ENCODE data around the gene PPM1L. TPM values are rescaled to one million over a fixed set of nuclear protein-coding genes. Genes with fewer than 3 reads are reported as not detected.

Gene PPM1L
- total RNA-seq, 2 donors from 2014 or later: 30.2 to 39.0 TPM

DNA sequence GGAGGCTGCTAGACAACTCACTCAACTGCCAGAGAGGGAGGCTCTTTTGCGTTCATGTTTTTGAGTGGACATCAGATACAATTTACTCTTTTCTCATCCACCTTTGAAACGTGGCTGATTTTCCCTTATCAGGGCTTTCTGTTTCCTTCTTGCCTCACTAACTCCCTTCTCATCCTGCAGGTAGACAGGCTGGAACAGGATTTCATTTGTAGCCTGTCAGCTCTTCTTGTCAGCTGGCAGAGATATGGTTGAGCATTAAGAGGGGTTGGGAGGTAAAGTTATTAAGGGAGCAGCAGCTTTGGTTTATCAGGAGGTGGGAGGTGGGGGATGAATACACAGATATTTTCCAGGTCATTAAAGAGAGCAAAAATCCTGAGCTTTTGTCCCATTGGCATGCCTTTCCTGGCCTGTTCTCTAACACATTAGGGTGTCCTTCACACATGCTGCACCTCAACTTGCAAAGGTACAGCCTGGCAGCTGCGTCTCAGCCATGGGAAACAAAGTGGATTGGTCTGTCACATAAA, 73.5 kb downstream of the PPM1L start:
- intact Hi-C loops (cut with DNase I): no loop called here
- no peak for ATAC-seq
- no peak for DNase-seq

DNA sequence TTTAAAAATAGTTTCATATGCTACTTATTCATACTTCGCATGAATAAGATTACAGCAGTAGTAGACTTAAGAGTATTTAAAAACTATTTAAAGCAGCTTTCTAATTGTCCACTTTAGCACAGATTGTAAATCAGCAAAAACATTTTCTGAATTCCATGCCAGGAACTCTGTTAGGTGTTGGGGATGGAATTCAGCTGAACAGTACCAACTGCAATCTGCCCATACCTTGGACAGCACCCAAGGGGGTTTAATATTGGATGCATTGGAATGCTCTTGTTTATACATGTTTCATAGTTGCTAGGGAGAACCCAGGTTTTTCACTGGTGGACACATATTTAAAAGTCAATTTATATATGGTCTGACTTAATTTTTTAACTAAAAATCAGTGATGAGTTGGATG, 74.8 kb downstream of the PPM1L start:
- DNase-seq (no peak), ATAC-seq (no peak)
- intact Hi-C loops (cut with DNase I): no loop called here

DNA sequence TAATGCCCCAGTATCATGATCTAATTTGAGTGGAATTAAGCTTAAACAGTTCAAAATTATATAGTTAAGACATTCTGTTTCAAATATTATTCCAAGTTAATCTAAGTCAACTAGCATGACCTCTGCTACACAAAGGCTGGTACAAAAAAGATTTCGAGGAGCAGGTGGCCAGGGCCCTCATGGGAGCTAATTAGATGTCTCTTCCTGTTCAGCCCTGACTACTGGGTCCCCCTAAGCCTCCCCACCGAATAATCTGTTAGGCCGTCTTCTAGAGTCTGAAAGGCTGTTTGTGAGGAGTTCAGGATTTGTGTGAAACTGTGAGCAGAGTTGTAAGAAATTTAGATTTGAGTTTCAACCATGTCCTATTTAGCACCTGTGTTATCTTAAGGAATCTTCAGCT, 75.4 kb downstream of the PPM1L start:
- DNase-seq: no peak
- no peak for ATAC-seq
- intact Hi-C loops (cut with DNase I): no loop called here

DNA sequence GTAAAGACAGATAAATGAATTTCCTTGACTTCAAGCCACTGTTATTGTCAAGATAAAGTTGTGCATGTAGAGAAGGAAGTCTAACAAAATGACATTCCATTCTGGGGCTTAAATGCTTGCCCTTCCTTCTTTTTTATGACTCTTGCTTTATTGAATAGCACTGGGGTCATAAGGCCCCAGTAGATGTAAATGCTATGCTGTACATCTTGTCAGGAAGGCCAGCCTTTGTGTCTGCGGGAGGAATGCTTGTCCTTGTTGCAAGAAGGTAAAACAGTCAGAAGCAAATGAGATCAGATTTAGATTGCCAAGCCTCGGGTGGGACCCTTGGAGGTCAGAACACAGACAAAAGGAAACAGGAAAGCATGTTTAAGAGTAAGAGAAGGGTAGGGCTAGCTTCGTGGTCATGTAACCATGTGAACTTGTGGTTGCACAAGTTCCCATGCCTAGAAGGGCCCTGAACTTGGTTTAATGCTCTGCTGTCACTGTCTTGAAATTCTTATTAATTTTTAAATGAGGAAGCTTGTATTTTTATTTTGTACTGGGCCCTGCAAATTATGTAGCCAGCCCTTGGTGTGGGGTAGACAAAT, 81.5 kb downstream of the PPM1L start:
- no peak for DNase-seq
- intact Hi-C loops (cut with DNase I): no loop called here
- ATAC-seq: no peak

DNA sequence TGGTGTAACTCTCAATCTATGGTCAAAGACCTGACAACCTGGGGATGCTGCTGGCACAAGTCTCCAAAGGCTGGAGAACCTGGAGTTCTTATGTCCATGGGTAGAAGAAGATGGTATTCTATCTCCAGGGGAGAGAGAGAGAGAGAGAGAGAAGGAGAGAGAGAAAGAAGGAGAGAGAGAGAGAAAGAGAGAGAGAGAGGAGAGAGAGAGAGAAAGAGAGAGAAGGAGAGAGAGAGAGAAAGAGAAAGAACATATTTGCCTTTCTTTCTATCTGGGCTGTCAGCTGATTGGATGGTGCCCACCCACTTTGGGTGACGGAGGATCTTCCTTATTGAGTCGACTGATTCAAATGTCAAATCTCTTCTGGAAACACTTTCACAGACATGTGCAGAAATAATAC, 84.6 kb downstream of the PPM1L start:
- intact Hi-C loops (cut with DNase I): no loop called here
- DNase-seq (no peak), ATAC-seq (no peak)

DNA sequence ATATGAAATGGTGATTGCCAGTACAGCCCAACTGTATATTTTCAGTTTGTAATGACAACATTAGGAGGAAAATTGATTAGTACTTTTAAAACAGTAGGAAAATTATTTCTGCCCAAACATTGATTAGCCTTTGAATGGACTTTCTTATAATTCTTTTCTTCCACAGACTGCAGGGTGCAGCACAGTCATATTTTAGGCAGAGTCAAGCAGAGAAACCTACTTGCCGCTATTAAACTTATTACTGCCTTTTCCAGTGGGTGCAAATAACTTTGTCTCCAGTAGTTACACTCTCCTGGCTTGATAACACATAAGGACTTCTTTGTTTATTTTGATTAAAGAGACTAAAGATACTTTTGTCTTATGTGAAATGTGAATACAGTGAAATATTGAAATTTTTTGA, 85.4 kb downstream of the PPM1L start:
- intact Hi-C loops (cut with DNase I): no loop called here
- ATAC-seq: no peak
- no peak for DNase-seq

DNA sequence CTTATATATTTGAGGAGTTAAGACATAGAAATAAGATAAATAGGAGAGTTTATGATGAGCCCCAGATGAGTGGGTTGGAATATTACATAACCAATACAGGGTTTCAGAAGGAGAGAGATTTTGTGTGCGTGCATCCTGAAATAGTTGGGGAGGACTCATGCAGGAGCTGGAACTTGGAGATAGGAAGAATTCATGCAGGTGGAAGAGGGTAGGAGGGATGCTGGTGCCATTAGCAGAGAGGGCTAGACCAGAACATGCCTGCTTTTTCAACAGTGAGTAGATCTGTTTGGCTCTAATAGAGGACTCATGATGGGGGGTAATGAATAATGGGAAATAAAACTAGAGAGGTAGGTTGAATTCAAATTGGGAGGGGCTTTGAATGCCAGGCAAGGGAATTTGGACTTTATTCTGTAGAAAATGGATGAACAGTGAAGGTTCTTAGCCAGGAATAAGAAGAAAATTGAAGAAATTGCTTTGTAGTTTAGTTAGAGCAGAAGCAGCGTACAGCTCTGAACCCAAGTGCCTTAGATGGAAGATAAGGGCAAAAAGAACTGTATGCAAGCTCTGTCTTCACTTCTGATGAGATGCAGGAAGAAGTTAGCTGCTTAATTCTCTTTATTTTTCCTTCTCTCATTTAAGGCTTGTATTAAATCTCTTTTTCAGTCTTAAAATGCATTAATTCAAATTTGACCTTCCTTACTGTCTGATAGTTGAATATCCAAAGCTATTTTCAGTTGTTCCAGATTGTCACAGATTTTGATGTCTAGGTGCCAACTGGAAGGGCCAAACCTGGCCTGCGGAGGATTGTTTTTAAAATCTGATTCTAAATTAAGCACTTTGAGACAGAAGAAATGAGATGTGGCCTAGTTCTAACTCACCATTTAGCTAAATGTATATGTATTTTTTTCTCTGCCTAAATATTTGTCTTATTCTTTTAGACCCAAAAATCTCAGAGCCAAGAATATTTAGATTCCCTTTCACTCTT, 86.3 kb downstream of the PPM1L start:
- DNase-seq (no peak), ATAC-seq (no peak)
- intact Hi-C loops (cut with DNase I): no loop called here

DNA sequence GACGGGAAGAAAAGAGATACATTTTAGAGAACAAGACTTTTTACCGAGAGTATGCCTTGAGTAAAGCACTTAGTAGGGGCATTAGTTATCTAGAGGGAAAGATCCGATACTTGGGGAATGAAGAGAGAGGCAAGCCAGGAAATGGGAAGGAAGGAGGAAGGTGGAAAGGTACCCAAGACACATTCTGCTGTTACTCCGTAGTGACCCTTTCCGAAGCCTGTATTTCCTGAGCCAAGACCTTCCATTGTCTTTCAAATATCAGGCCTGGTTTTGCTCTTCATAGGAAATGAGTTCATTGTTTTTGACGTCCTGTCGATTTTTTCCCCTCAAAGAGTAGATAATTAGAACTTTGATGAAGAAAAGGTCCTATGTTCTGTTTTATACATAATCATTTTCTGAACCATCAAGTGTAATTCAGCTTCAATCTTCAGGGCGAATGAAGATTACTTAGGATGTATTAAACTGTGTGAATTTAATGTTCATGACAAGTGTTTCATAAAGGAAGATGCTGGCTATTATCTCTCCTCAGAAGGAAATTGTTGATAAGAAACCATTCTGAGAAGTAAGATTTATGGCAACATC, 95.7 kb downstream of the PPM1L start:
- intact Hi-C loops (cut with DNase I): no loop called here
- DNase-seq: no peak
- ATAC-seq: no peak

DNA sequence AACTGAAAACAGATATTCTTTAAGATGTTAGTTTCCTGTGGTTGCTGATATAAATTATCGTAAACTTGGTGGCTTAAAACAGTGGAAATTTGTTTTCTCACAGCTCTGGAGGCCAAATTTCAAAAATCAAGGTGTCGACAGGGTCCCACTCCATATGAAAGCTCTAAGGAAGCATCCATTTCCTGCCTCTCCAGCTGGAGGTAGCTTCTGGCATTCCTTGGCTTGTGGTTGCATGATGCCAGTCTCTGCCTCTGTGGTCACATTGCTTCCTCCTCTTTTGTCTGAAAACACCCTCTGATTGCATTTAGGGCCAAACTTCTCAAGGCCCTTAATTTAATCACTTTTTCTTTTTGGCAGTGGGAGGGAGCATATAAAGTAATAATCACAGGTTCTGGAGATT, 96.8 kb downstream of the PPM1L start:
- intact Hi-C loops (cut with DNase I): no loop called here
- ATAC-seq (no peak), DNase-seq (no peak)

DNA sequence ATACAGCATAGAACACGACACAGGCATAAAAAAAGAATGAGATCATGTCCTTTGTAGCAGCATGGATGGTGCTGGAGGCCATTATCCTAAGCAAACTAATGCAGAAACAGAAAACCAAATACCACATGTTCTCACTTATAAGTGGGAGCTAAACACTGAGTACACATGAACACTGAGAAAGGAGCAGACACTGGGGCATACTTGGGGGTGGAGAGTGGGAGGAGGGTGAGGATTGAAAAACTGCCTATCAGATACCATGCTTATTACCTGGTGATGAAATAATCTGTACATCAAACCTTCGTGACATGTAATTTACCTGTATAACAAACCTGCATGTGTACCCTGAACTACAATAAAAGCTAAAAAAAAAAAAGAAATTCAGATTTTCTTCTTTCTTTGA, 100.4 kb downstream of the PPM1L start:
- DNase-seq (no peak), ATAC-seq (no peak)
- intact Hi-C loops (cut with DNase I): no loop called here

DNA sequence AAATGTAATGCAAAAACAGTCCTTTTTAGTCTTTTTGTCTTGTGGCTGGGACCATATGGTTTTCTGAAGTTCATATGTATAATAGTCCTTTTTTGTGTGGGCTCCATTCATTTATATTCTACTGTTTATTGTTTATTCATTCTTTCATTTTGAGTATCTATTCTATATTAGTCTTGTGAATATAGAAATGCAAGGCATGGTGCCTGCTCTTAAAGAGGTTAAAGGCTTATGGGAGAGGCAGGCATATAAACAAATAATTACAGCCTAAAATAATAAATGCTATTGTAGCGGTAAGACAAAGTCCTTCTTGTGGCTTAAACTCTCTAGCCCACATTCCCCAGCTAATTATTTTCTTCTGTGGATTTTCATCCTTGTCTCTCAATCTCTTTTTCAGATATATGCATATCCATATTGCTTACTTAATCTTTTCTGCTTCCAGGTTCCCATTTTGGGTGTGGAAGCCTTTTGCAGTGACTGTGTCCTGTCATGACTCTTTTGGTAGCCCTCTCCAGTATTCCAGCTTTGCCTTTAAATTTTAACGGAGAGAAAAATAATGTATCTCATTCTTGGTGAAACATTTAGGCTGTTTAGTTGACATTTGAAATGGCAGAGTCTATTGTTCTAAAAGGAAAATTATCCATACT, 101.6 kb downstream of the PPM1L start:
- DNase-seq (no peak), ATAC-seq (no peak)
- intact Hi-C loops (cut with DNase I): no loop called here

DNA sequence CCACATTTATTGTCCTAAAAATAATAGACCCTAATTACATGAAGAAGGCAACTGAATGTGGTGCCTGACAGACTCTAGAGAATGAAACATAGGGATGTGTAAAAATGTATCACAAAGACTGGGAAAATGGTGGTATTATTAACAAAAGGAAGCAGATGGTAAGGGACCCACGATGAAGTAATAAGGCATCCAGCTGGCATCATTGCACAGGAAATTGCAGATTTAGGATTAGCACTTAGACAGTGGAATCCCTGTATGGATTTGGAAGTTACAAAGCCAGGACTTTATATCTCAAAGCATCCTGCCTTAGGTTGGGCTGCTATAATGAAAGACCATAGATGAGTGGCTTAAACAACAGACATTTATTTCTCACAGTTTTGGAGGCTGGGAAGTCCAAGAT, 104.3 kb downstream of the PPM1L start:
- DNase-seq (no peak), ATAC-seq (no peak)
- intact Hi-C loops (cut with DNase I): no loop called here

DNA sequence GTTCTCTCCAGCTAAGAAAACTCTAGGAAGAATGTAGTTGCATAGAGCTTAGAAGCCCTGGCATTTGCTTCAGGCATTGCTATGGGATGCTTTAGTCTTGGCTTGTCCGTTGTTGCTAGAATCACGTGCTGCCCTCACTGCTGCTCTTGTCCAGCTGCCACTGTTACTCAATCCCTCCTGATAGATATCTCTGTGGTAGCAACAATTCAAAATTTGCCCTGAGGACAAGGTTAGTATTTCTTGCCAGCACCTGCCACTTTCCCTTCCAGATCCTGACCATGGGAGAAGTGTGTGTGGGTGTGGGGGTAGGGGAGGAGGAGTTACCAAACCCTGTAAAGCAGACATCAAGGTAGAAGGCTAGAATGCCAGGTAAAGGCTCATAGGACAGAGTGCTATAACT, 113.8 kb downstream of the PPM1L start:
- ATAC-seq: peak; percentile 78 to 84
- peak; percentile 20 for DNase-seq
- intact Hi-C loops (cut with DNase I): loop anchor here in 1 of 2 donors (5.0 kb wide), 2 partner anchors 63 to 113 kb away; partner anchors contain the start of gene PPM1L

DNA sequence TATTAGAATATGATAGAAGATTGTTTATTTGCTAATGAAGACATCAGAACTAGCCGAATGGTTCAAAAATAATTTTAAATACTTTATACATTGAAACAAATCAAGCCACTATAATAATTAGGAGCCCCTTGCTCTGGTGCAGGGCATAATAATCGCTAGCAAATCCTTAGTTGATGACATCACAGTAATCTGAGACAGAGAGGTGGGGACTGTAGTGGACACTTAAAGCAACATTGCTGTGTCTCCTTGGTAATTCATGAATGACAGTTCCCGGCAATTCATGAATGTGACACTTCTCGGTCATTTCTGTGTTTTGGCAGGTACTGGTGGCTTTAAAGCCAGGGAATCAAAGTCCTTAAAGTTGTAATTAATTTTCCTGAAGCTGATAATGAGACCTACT, 114.3 kb downstream of the PPM1L start:
- ATAC-seq (peak; percentile 81 to 91), DNase-seq (no peak)
- intact Hi-C loops (cut with DNase I): loop anchor here in 1 of 2 donors (5.0 kb wide), 2 partner anchors 63 to 113 kb away; partner anchors contain the start of gene PPM1L

DNA sequence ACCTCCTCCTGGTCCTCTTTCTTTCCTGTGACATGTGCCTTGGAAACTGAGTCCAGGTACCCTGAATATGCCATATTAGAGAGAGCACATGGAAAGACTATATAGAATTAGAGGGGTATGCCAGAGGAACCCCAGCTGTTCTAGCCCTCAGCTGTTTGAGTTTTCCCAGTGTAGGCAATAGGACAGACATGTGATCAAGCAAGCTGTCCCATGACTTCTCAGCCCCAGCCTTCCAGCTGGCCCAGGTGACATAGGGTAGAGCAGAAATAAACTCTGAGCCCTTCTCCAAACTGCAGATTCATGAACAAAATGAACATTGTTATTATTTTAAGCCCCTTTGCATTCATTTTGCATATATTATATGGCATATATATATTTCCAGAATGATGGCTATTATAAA, 118.7 kb downstream of the PPM1L start:
- no peak for ATAC-seq
- intact Hi-C loops (cut with DNase I): loop anchor here in 1 of 2 donors (5.0 kb wide), 2 partner anchors 67 to 117 kb away; partner anchors contain the start of gene PPM1L

DNA sequence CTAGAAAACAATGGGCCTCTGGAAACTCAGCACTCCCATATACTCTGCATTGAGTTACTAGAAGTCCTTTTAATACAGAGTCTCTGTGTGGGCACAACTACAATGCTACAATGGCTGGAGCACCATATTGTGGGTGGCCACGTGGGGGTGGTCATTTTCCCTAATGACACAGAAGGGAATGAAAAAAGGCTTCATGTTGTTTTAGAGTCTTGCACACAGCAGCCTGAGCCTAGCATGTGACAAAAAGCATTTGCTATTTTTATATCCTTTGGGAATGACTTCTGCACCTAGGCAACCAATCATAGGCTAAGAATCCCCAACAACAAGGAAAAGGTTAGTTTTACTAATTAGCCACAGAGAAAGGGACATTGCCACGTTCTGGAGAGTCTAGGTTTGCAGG, 120.6 kb downstream of the PPM1L start:
- ATAC-seq: no peak
- intact Hi-C loops (cut with DNase I): no loop called here

More for the DNA sequence above, 118.7 kb downstream of the PPM1L start:
- no peak for DNase-seq

DNA sequence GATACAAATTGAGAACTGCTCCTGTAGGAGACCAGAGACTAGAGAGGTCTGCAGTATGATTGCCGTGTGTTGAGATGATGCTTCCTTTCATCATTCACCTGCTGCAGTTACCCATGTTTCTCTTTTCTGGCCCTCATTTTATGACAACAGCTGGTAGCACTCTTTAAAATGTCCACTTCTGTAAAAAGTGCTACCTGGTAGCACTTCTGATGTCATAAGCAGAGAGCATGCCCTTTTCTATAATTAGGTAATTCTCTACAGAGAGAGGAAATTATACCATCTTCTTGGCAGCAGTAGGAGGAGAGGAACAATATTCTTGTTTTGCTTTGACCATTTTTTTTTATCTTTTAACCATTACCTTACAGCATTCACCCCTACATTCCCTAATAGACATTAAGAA, 123.8 kb downstream of the PPM1L start:
- intact Hi-C loops (cut with DNase I): no loop called here
- ATAC-seq (no peak), DNase-seq (no peak)

More for the DNA sequence above, 120.6 kb downstream of the PPM1L start:
- no peak for DNase-seq

DNA sequence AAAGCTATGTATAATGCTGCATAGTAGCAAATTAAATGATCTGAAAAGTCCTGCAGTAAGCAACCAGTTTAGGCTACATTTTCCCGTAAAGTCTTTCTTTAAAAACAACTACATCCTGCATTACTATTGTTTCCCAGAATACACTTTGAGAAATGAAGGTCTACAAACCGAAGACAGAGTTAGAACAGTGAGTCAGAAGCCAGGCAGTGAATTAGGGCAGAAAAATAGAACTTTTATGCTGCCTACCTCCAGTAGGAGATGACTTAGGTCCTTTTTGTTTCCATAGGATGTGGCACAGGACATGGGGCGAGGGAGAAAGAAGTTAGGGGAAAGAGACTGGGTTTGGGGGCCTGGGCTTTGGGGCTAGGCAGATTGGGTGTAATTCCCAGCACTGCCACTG, 127.3 kb downstream of the PPM1L start:
- DNase-seq: no peak
- no peak for ATAC-seq
- intact Hi-C loops (cut with DNase I): no loop called here

DNA sequence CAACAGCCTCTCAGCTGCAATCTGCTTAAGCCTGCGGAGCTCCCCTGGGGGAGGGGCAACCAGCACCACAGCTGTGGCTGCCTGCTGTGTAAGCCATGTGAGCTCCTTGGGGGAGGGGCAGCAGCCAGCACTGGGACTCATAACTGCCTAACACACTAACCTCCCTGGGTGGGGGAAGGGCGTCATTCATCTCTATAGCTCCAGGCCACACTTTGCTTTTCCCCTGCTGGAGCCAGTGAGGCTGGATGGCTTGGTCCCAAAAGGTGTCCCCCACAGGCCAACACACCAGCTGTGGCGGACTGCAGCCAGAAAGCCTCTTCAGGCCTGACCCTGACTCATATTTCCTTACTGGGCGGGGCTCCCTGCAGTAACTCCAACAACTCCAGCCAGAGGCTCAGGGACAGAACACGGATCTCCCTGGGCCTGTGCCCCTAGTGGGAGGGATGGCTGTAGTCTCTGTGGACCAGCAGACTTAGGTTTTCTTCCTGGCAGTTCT, 129.8 kb downstream of the PPM1L start:
- DNase-seq (peak; percentile 75), ATAC-seq (peak; percentile 80 to 98)
- intact Hi-C loops (cut with DNase I): no loop called here
